ENCODE data around the gene RTP5. TPM values are rescaled to one million over a fixed set of nuclear protein-coding genes. Genes with fewer than 3 reads are reported as not detected.

RTP5 gene
- total RNA-seq, 1 experiment from 2014 or later, result not detected

DNA sequence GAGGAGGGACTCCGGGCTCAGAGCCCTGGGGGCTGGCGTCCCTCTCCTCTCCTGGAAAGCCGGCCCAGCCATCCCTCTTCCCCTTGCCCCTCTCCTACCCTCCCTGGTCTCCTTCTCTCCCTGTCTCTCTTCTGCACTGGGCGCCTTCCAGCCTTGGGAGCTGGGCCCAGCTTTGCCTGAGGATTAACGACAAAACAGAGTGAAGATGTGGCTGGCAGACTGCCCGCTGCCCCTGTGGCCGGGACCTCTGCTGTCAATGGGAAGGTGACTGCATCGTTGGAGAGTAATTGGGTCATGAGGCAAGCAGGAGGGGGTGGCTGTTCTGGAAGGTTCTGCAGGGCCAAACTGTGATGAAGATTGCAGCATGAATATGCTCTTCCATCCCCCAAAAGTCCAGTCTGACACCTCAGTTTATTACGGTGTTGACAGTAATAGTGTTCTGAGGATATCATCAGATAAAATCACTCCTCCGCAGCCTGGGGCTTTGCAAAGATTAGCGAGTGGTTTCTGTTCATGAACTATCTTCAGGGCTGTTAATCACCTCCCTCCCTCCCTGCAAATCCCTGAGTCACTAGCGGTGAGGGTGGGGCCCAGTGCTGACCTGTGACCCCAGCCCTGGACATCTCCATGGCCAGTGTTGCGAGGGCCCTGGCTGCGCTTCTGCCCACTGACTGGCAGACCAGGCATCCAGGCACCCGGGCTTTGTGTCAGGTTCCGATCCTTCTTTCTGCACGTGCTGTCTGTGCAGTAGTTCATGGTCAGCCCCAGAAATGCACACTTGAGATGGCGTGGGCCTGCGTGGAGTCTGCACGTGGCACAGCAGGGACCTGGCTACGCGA, 23.0 kb downstream of the RTP5 start:
- Histone ChIP-seq H3K4me1 (ENCODE audit: control insufficient read depth in 1 of 2, insufficient read depth in 2 of 2, low read length in 2 of 2) (peaks cover 0 to 13% of the 10 kb centered on the region in 2 experiments; a peak in 1 of 4 replicates), H3K9ac (ENCODE audit: low read length) (no peak overlapping the region), H2AFZ (ENCODE audit: low read depth, low read length, poor library complexity, severe bottlenecking) (no peak overlapping the region), H3K4me3 (replicated peaks in 1 of 2; ENCODE audit: low read depth in 1 of 2, low read length in 2 of 2) (no peak overlapping the region), H3K27ac (ENCODE audit: low read depth, low read length) (no peak overlapping the region), H3K4me2 (ENCODE audit: low read length) (no peak overlapping the region), H3K9me2 (ENCODE audit: insufficient read depth) (no peaks in the 10 kb centered on the region), H4K20me1 (ENCODE audit: insufficient read depth) (no peaks in the 10 kb centered on the region), H3K27me3 (ENCODE audit: insufficient read depth, low read length) (no peaks in the 10 kb centered on the region), H3K79me2 (ENCODE audit: insufficient read depth, low read length) (no peaks in the 10 kb centered on the region), H3K9me3 (ENCODE audit: control insufficient read depth in 1 of 2, insufficient read depth in 1 of 2, low read depth in 1 of 2, low read length in 2 of 2) (no peaks in the 10 kb centered on the region), H3K36me3 (ENCODE audit: control insufficient read depth in 1 of 2, insufficient read depth in 2 of 2, low read length in 2 of 2) (no peaks in the 10 kb centered on the region)
- no peak for TF ChIP-seq POLR2AphosphoS5 (IDR thresholded peaks at IDR 0.05; ENCODE audit: low read depth, low read length)
- no peak for TF ChIP-seq FOSL1 (IDR thresholded peaks at IDR 0.05; ENCODE audit: low read depth)
- TF ChIP-seq SRF (IDR thresholded peaks at IDR 0.05; ENCODE audit: low read depth), result no peak
- TF ChIP-seq TCF7L2 (IDR thresholded peaks at IDR 0.05; ENCODE audit: borderline replicate concordance, extremely low read depth, insufficient read depth, insufficient read length), result no peak
- no peak for ATAC-seq
- POLR2A ChIA-PET, result no interaction called here
- intact Hi-C loops (cut with micrococcal nuclease), result no loop called here
- no TSS peak for BruUV-seq (replicated peaks)
- RAD21 ChIA-PET (ENCODE audit: low non-redundant PET in 1 of 2, low total read pairs in 2 of 2, uncharacterized antibody in 2 of 2, unreplicated experiment in 2 of 2), result no interaction called here
- DNase-seq (ENCODE audit: low read depth, low spot score), result no peak
- CTCF ChIA-PET, result no interaction called here

DNA sequence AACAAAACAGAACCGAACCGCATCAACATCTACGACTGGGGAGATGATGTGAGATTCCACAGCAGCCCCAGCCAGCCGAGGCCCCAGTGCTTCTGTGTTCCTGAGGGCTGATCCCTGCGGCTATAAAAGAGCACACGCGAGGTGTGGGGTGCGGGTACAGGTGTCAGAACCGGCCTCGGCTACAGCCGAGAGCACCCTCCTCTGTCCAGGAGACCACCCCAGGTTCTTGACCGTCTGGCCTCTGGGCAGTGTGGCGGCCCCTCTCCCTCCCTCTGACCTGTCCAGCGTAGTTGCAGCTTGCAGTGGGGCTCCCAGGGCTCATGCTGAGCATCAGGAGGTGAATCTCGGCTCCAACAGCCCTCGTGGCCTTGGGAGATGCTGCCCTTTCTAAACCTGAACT, 23.7 kb downstream of the RTP5 start:
- Histone ChIP-seq H2AFZ (ENCODE audit: low read depth, low read length, poor library complexity, severe bottlenecking) (no peak overlapping the region), H3K36me3 (ENCODE audit: control insufficient read depth in 1 of 2, insufficient read depth in 2 of 2, low read length in 2 of 2) (no peaks in the 10 kb centered on the region), H3K9me3 (ENCODE audit: control insufficient read depth in 1 of 2, insufficient read depth in 1 of 2, low read depth in 1 of 2, low read length in 2 of 2) (no peaks in the 10 kb centered on the region), H3K27ac (ENCODE audit: low read depth, low read length) (no peak overlapping the region), H3K4me2 (ENCODE audit: low read length) (no peak overlapping the region), H4K20me1 (ENCODE audit: insufficient read depth) (no peaks in the 10 kb centered on the region), H3K9me2 (ENCODE audit: insufficient read depth) (no peaks in the 10 kb centered on the region), H3K9ac (ENCODE audit: low read length) (no peak overlapping the region), H3K4me1 (ENCODE audit: control insufficient read depth in 1 of 2, insufficient read depth in 2 of 2, low read length in 2 of 2) (peaks cover 0 to 13% of the 10 kb centered on the region in 2 experiments; a peak in 1 of 4 replicates), H3K79me2 (ENCODE audit: insufficient read depth, low read length) (no peaks in the 10 kb centered on the region), H3K27me3 (ENCODE audit: insufficient read depth, low read length) (no peaks in the 10 kb centered on the region), H3K4me3 (replicated peaks in 1 of 2; ENCODE audit: low read depth in 1 of 2, low read length in 2 of 2) (no peak overlapping the region)
- TF ChIP-seq, protein P1, sequence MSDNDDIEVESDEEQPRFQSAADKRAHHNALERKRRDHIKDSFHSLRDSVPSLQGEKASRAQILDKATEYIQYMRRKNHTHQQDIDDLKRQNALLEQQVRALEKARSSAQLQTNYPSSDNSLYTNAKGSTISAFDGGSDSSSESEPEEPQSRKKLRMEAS (IDR thresholded peaks at IDR 0.05), result no peak
- TF ChIP-seq, protein P2, sequence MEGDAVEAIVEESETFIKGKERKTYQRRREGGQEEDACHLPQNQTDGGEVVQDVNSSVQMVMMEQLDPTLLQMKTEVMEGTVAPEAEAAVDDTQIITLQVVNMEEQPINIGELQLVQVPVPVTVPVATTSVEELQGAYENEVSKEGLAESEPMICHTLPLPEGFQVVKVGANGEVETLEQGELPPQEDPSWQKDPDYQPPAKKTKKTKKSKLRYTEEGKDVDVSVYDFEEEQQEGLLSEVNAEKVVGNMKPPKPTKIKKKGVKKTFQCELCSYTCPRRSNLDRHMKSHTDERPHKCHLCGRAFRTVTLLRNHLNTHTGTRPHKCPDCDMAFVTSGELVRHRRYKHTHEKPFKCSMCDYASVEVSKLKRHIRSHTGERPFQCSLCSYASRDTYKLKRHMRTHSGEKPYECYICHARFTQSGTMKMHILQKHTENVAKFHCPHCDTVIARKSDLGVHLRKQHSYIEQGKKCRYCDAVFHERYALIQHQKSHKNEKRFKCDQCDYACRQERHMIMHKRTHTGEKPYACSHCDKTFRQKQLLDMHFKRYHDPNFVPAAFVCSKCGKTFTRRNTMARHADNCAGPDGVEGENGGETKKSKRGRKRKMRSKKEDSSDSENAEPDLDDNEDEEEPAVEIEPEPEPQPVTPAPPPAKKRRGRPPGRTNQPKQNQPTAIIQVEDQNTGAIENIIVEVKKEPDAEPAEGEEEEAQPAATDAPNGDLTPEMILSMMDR (IDR thresholded peaks at IDR 0.05 in 2 of 3, conservative IDR thresholded peaks at IDR 0.05 in 1 of 3; ENCODE audit: borderline replicate concordance in 1 of 3, insufficient read depth in 1 of 3, low read depth in 2 of 3, low read length in 2 of 3), result no peak
- TF ChIP-seq, protein P3, sequence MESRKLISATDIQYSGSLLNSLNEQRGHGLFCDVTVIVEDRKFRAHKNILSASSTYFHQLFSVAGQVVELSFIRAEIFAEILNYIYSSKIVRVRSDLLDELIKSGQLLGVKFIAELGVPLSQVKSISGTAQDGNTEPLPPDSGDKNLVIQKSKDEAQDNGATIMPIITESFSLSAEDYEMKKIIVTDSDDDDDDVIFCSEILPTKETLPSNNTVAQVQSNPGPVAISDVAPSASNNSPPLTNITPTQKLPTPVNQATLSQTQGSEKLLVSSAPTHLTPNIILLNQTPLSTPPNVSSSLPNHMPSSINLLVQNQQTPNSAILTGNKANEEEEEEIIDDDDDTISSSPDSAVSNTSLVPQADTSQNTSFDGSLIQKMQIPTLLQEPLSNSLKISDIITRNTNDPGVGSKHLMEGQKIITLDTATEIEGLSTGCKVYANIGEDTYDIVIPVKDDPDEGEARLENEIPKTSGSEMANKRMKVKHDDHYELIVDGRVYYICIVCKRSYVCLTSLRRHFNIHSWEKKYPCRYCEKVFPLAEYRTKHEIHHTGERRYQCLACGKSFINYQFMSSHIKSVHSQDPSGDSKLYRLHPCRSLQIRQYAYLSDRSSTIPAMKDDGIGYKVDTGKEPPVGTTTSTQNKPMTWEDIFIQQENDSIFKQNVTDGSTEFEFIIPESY (IDR thresholded peaks at IDR 0.05; ENCODE audit: extremely low read depth, insufficient replicate concordance, low read length), result no peak
- TF ChIP-seq CEBPB (IDR thresholded peaks at IDR 0.05; ENCODE audit: low read depth), result no peak
- ATAC-seq (no peak), DNase-seq (ENCODE audit: low read depth, low spot score) (no peak)
- ChIA-PET POLR2A (no interaction called here), RAD21 (ENCODE audit: low non-redundant PET in 1 of 2, low total read pairs in 2 of 2, uncharacterized antibody in 2 of 2, unreplicated experiment in 2 of 2) (no interaction called here), CTCF (no interaction called here)
- intact Hi-C loops (cut with micrococcal nuclease), result no loop called here
- BruUV-seq (replicated peaks), result no TSS peak

All from HCT116 (cell line).